ENCODE measurements around the gene SPOUT1.
"Not testable (repeated sequence)": the region's sequence is repeated elsewhere in the genome, so short reads cannot be mapped to it uniquely, and the experiment has no call there.

The SPOUT1 gene, protein sequence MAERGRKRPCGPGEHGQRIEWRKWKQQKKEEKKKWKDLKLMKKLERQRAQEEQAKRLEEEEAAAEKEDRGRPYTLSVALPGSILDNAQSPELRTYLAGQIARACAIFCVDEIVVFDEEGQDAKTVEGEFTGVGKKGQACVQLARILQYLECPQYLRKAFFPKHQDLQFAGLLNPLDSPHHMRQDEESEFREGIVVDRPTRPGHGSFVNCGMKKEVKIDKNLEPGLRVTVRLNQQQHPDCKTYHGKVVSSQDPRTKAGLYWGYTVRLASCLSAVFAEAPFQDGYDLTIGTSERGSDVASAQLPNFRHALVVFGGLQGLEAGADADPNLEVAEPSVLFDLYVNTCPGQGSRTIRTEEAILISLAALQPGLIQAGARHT

GRCh38 chr9:128829477-128830251 is at the start of gene SPOUT1:
TSS of gene SPOUT1 (minus strand) at chr9:128829794. CDS start at chr9:128829780, 14 bp downstream.
- Histone ChIP-seq H3K36me3 (ENCODE audit: insufficient read depth, low read length) (peaks cover 5% of the 10 kb centered on the region; the same call in 1 of the 2 replicates), H3K27ac (ENCODE audit: low read depth, low read length) (no peak within 1 kb of the TSS)

GRCh38 chr9:128877852-128878251 is 48.3 kb upstream of the SPOUT1 start:
- H3K4me3 ChIP-seq (ENCODE audit: low read depth, low read length), result no peak overlapping the region
- H3K36me3 ChIP-seq (ENCODE audit: insufficient read depth, low read length), result no peaks in the 10 kb centered on the region
- H3K4me1 ChIP-seq (ENCODE audit: control insufficient read depth, insufficient read depth, low read length, unreplicated experiment), result peaks cover 16% of the 10 kb centered on the region
- peaks cover 22% of the 10 kb centered on the region for H3K79me2 ChIP-seq (ENCODE audit: control insufficient read depth, insufficient read depth, low read length, unreplicated experiment)
- no peaks in the 10 kb centered on the region for H3K27me3 ChIP-seq (ENCODE audit: insufficient read depth, low read length)
- no peak overlapping the region for H2AFZ ChIP-seq (ENCODE audit: low read length, unreplicated experiment)
- H3K27ac ChIP-seq (ENCODE audit: low read depth, low read length), result no peak overlapping the region

More at GRCh38 chr9:128829477-128830251, at the start of gene SPOUT1:
- peaks cover 11% of the 10 kb centered on the region for H3K79me2 ChIP-seq (ENCODE audit: control insufficient read depth, insufficient read depth, low read length, unreplicated experiment)
- peak within 1 kb of the TSS; percentile 34 for H2AFZ ChIP-seq (ENCODE audit: low read length, unreplicated experiment)
- peak within 1 kb of the TSS; percentile 85 for H3K4me3 ChIP-seq (ENCODE audit: low read depth, low read length)
- H3K27me3 ChIP-seq (ENCODE audit: insufficient read depth, low read length), result no peaks in the 10 kb centered on the region
- peaks cover 7% of the 10 kb centered on the region for H3K4me1 ChIP-seq (ENCODE audit: control insufficient read depth, insufficient read depth, low read length, unreplicated experiment)

DNA sequence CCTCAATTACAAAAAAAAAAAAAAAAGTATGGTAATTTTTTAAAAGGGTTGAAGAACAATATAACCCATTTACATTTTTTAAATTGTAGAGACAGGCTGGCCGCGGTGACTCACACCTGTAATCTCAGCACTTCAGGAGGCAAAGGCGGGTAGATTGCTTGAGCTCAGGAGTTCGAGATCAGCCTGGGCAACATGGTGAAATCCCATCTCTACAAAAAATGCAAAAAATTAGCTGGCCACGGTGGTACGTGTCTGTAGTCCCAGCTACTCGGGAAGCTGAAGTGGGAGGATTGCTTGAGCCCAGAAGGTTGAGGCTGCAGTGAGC is 41.3 kb upstream of the SPOUT1 start:
- not testable (repeated sequence) for H3K27me3 ChIP-seq (ENCODE audit: insufficient read depth, low read length); H2AFZ ChIP-seq (ENCODE audit: low read length, unreplicated experiment); H3K79me2 ChIP-seq (ENCODE audit: control insufficient read depth, insufficient read depth, low read length, unreplicated experiment); H3K27ac ChIP-seq (ENCODE audit: low read depth, low read length); H3K36me3 ChIP-seq (ENCODE audit: insufficient read depth, low read length); H3K4me3 ChIP-seq (ENCODE audit: low read depth, low read length)
- peaks cover 13% of the 10 kb centered on the region for H3K4me1 ChIP-seq (ENCODE audit: control insufficient read depth, insufficient read depth, low read length, unreplicated experiment)

GRCh38 chr9:128870128-128870940 is 40.7 kb upstream of the SPOUT1 start:
- no peak overlapping the region for H2AFZ ChIP-seq (ENCODE audit: low read length, unreplicated experiment)
- peaks cover 7% of the 10 kb centered on the region for H3K4me1 ChIP-seq (ENCODE audit: control insufficient read depth, insufficient read depth, low read length, unreplicated experiment)
- H3K79me2 ChIP-seq (ENCODE audit: control insufficient read depth, insufficient read depth, low read length, unreplicated experiment), result no peaks in the 10 kb centered on the region
- H3K27ac ChIP-seq (ENCODE audit: low read depth, low read length), result no peak overlapping the region
- H3K4me3 ChIP-seq (ENCODE audit: low read depth, low read length), result no peak overlapping the region
- no peaks in the 10 kb centered on the region for H3K27me3 ChIP-seq (ENCODE audit: insufficient read depth, low read length)
- no peaks in the 10 kb centered on the region for H3K36me3 ChIP-seq (ENCODE audit: insufficient read depth, low read length)

DNA sequence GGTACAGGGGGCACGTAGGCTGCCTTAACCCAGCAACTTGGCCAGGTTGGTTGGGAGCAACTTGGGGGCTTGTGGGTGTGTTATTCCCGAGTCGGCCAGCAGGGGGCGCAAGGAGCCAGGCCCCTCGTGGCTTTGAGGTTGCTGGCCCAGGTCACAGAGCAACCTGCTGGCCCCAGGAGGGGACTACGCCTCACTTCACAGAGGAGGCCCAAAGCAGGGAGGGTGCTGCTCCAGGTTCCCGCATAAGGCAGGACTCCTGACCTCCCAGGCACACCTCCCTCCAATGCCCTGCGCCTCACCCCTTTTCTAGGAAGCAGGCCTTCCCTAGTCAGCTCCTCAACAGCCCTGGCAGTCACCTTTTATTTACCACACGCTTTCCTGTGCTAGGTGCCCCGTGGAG is 34.1 kb upstream of the SPOUT1 start:
- no peak overlapping the region for H3K4me3 ChIP-seq (ENCODE audit: low read depth, low read length)
- H3K79me2 ChIP-seq (ENCODE audit: control insufficient read depth, insufficient read depth, low read length, unreplicated experiment), result no peaks in the 10 kb centered on the region
- H2AFZ ChIP-seq (ENCODE audit: low read length, unreplicated experiment), result no peak overlapping the region
- no peak overlapping the region for H3K27ac ChIP-seq (ENCODE audit: low read depth, low read length)
- peaks cover 6% of the 10 kb centered on the region for H3K4me1 ChIP-seq (ENCODE audit: control insufficient read depth, insufficient read depth, low read length, unreplicated experiment)
- no peaks in the 10 kb centered on the region for H3K36me3 ChIP-seq (ENCODE audit: insufficient read depth, low read length)
- no peaks in the 10 kb centered on the region for H3K27me3 ChIP-seq (ENCODE audit: insufficient read depth, low read length)

- H2AFZ ChIP-seq (ENCODE audit: low read length, unreplicated experiment), result no peak overlapping the region
- H3K36me3 ChIP-seq (ENCODE audit: insufficient read depth, low read length), result no peaks in the 10 kb centered on the region
- peaks cover 6% of the 10 kb centered on the region for H3K4me1 ChIP-seq (ENCODE audit: control insufficient read depth, insufficient read depth, low read length, unreplicated experiment)
- H3K27ac ChIP-seq (ENCODE audit: low read depth, low read length), result no peak overlapping the region
- H3K79me2 ChIP-seq (ENCODE audit: control insufficient read depth, insufficient read depth, low read length, unreplicated experiment), result no peaks in the 10 kb centered on the region
- no peaks in the 10 kb centered on the region for H3K27me3 ChIP-seq (ENCODE audit: insufficient read depth, low read length)
- H3K4me3 ChIP-seq (ENCODE audit: low read depth, low read length), result no peak overlapping the region
Observed at GRCh38 chr9:128862401-128862851, 32.8 kb upstream of the SPOUT1 start.

DNA sequence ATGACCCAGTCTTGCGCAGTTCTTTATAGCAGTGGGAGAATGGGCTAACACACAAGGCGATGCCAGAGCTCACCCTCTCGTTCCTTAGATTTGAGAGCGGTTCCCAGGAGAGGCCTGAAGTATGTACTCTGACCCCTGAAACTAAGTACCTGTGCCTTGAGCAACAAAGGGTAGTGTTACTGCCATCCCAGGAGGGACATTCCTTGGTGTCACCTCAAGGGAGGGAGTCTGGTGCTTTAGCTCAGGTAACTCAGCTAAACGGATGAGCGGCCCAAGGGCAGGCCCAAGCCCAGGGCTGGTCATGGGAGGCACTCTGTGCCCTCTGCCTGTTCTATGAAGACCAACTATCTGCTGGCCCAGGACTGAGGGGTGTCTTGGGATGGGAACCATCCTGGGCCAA is 31.9 kb upstream of the SPOUT1 start:
- Histone ChIP-seq H3K79me2 (ENCODE audit: control insufficient read depth, insufficient read depth, low read length, unreplicated experiment) (no peaks in the 10 kb centered on the region), H3K27ac (ENCODE audit: low read depth, low read length) (no peak overlapping the region), H3K36me3 (ENCODE audit: insufficient read depth, low read length) (no peaks in the 10 kb centered on the region), H3K4me3 (ENCODE audit: low read depth, low read length) (no peak overlapping the region), H2AFZ (ENCODE audit: low read length, unreplicated experiment) (no peak overlapping the region), H3K4me1 (ENCODE audit: control insufficient read depth, insufficient read depth, low read length, unreplicated experiment) (peaks cover 6% of the 10 kb centered on the region), H3K27me3 (ENCODE audit: insufficient read depth, low read length) (no peaks in the 10 kb centered on the region)

DNA sequence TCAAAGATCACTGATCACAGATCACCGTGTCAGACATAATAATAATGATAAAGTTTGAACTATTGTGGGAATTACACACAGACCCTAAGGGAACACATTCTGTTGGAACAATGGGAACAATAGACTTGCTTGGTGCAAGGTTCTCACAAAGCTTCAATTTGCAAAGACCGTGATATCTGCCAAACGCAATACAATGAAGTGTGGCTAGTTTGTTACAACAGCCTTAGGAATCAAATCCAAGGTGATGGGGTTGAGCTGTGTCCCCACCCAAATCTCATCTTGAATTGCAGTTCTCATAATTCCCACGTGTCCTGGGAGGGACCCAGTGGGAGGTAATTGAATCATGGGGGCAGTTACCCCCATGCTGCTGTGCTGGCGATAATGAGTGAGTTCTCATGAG is 31.3 kb upstream of the SPOUT1 start:
- peaks cover 6% of the 10 kb centered on the region for H3K4me1 ChIP-seq (ENCODE audit: control insufficient read depth, insufficient read depth, low read length, unreplicated experiment)
- H2AFZ ChIP-seq (ENCODE audit: low read length, unreplicated experiment), result no peak overlapping the region
- no peaks in the 10 kb centered on the region for H3K79me2 ChIP-seq (ENCODE audit: control insufficient read depth, insufficient read depth, low read length, unreplicated experiment)
- no peaks in the 10 kb centered on the region for H3K27me3 ChIP-seq (ENCODE audit: insufficient read depth, low read length)
- no peaks in the 10 kb centered on the region for H3K36me3 ChIP-seq (ENCODE audit: insufficient read depth, low read length)
- no peak overlapping the region for H3K4me3 ChIP-seq (ENCODE audit: low read depth, low read length)
- no peak overlapping the region for H3K27ac ChIP-seq (ENCODE audit: low read depth, low read length)

DNA sequence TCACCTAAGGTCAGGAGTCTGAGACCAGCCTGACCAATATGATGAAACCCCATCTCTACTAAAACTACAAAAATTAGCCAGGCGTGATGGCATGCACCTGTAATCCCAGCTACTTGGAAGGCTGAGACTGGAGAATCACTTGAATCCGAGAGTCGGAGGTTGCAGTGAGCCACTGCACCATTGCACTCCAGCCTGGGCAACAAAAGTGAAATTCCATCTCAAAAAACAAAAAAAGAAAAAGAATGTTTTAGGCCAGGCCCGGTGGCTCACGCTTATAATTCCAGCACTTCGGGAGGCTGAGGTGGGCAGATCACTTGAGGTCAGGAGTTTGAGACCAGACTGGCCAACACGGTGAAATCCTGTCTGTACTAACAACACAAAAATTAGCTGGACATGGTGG is 28.9 kb upstream of the SPOUT1 start:
- H3K27me3 ChIP-seq (ENCODE audit: insufficient read depth, low read length); H3K27ac ChIP-seq (ENCODE audit: low read depth, low read length); H3K4me1 ChIP-seq (ENCODE audit: control insufficient read depth, insufficient read depth, low read length, unreplicated experiment); H2AFZ ChIP-seq (ENCODE audit: low read length, unreplicated experiment); H3K36me3 ChIP-seq (ENCODE audit: insufficient read depth, low read length); H3K79me2 ChIP-seq (ENCODE audit: control insufficient read depth, insufficient read depth, low read length, unreplicated experiment); H3K4me3 ChIP-seq (ENCODE audit: low read depth, low read length): not testable (repeated sequence)

- H3K4me1 ChIP-seq (ENCODE audit: control insufficient read depth, insufficient read depth, low read length, unreplicated experiment); H3K27ac ChIP-seq (ENCODE audit: low read depth, low read length); H3K79me2 ChIP-seq (ENCODE audit: control insufficient read depth, insufficient read depth, low read length, unreplicated experiment); H3K4me3 ChIP-seq (ENCODE audit: low read depth, low read length); H2AFZ ChIP-seq (ENCODE audit: low read length, unreplicated experiment); H3K27me3 ChIP-seq (ENCODE audit: insufficient read depth, low read length); H3K36me3 ChIP-seq (ENCODE audit: insufficient read depth, low read length): not testable (repeated sequence)
Observed at GRCh38 chr9:128854454-128854853, 24.9 kb upstream of the SPOUT1 start.
